Endometrial microvascular endothelial cells (primary cell): ENCODE data around the gene SCARF1. TPM values are rescaled to one million over a fixed set of nuclear protein-coding genes. Genes with fewer than 3 reads are reported as not detected.

Experiments
- in situ Hi-C: cut with HindIII; loops from 2 replicates; pipeline ENCODE4 v1.10.0; 2017; ENCODE audit warnings: low sequenced_read_pairs, low pct_unique_long_range_greater_than_20kb; ENCODE audit errors: inconsistent ontology term
- total RNA-seq: library from RNA; depleted of rRNA; stranded (reverse); fragments of >200 nt; gene quantifications from one replicate; pipeline ENCODE4 v1.2.3, GENCODE V29; 2015; ENCODE audit errors: inconsistent ontology term

SCARF1 gene
- total RNA-seq, 1 donor from 2014 or later, result 120 TPM

GRCh38 chr17:1630662-1631061 lies 14.9 kb downstream of the SCARF1 start:
- in situ Hi-C loops, result no loop called here

- in situ Hi-C loops, result no loop called here
Observed at GRCh38 chr17:1629504-1630310, 15.8 kb downstream of the SCARF1 start.

- in situ Hi-C loops, result no loop called here
Observed at GRCh38 chr17:1628856-1629503, 16.6 kb downstream of the SCARF1 start.

- in situ Hi-C loops, result no loop called here
Observed at GRCh38 chr17:1627982-1628855, 17.3 kb downstream of the SCARF1 start, which contains the start of gene SLC43A2. TSS of gene SLC43A2 (minus strand) at chr17:1628834. CDS start at chr17:1627874, 960 bp downstream.

- in situ Hi-C loops, result no loop called here
Observed at GRCh38 chr17:1627182-1627981, 18.1 kb downstream of the SCARF1 start.

- in situ Hi-C loops, result no loop called here
Observed at GRCh38 chr17:1626333-1626732, 19.2 kb downstream of the SCARF1 start.

- in situ Hi-C loops, result no loop called here
Observed at GRCh38 chr17:1625581-1625980, 20.0 kb downstream of the SCARF1 start.

GRCh38 chr17:1625053-1625452 lies 20.5 kb downstream of the SCARF1 start:
- in situ Hi-C loops, result no loop called here

GRCh38 chr17:1624650-1625049 lies 20.9 kb downstream of the SCARF1 start:
- in situ Hi-C loops, result no loop called here

GRCh38 chr17:1623057-1623630 lies 22.4 kb downstream of the SCARF1 start:
- in situ Hi-C loops, result no loop called here

GRCh38 chr17:1621273-1621954 lies 24.1 kb downstream of the SCARF1 start:
- in situ Hi-C loops, result no loop called here

- in situ Hi-C loops, result no loop called here
Observed at GRCh38 chr17:1620486-1620885, 25.0 kb downstream of the SCARF1 start.

- in situ Hi-C loops, result no loop called here
Observed at GRCh38 chr17:1617620-1618174, 27.8 kb downstream of the SCARF1 start.

- in situ Hi-C loops, result no loop called here
Observed at GRCh38 chr17:1616101-1616500, 29.4 kb downstream of the SCARF1 start.

- in situ Hi-C loops, result no loop called here
Observed at GRCh38 chr17:1612400-1612799, 33.1 kb downstream of the SCARF1 start.

GRCh38 chr17:1611715-1612114 lies 33.8 kb downstream of the SCARF1 start:
- in situ Hi-C loops, result no loop called here

GRCh38 chr17:1608676-1609075 lies 36.9 kb downstream of the SCARF1 start:
- in situ Hi-C loops, result no loop called here

- in situ Hi-C loops, result no loop called here
Observed at GRCh38 chr17:1607971-1608320, 37.6 kb downstream of the SCARF1 start.
